Esophagus muscularis mucosa (tissue), 3 donors: ENCODE data around the gene RBBP4.

Source experiments
- POLR2A ChIP-seq: fragments of 450-650 bp; IDR thresholded peaks from one replicate; pipeline ENCODE4 v1.6.1; 2017; ENCODE audit warnings: antibody characterized with exemption, moderate library complexity, mild to moderate bottlenecking, low read depth
- TF ChIP-seq, protein P1 (sequence below), 3 experiments: fragments of 200-600 bp in 2 of 3; fragments of 450-650 bp in 1 of 3; sonication (generic) in 2 of 3; IDR thresholded peaks; one replicate each; pipeline ENCODE4 v1.5.1; 2017 to 2019; ENCODE audit warnings: antibody characterized with exemption in 3 of 3, mild to moderate bottlenecking in 2 of 3, moderate library complexity in 1 of 3

DNA sequence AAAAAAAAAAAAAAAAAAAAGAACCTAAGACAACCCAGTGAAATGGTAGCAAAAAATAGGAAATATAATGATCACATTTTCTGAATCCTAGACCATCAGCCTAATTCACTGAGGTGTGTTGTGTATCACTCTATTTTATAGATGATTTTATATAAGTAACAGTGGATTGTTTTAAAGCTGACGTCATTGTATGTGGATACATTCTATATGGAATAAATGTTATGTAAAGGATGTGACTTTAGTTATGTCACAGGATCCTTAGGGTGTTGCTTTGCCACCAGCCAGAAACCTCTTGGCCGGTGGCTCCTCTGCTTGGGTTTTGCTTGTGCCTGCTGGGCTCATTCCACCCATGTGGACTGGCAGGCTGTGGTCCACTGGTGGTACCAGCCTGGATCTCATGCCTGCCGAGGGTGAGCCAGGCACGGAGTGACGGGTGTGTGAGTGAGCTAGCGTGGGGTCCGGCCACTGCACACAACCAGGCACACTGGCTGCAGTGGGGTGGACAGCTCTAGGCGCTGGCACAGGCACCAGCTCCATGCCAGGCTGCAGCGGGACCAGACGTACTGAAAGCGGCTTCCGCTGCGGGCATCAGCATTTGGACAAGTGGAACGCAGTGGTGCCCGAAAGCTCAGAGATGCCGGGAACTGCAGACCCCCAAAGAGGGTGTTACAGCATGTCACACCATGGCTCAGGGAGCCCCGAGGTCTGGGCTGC is 45.1 kb upstream of the RBBP4 start:
- TF ChIP-seq POLR2A = no peak
- TF ChIP-seq, protein P1, sequence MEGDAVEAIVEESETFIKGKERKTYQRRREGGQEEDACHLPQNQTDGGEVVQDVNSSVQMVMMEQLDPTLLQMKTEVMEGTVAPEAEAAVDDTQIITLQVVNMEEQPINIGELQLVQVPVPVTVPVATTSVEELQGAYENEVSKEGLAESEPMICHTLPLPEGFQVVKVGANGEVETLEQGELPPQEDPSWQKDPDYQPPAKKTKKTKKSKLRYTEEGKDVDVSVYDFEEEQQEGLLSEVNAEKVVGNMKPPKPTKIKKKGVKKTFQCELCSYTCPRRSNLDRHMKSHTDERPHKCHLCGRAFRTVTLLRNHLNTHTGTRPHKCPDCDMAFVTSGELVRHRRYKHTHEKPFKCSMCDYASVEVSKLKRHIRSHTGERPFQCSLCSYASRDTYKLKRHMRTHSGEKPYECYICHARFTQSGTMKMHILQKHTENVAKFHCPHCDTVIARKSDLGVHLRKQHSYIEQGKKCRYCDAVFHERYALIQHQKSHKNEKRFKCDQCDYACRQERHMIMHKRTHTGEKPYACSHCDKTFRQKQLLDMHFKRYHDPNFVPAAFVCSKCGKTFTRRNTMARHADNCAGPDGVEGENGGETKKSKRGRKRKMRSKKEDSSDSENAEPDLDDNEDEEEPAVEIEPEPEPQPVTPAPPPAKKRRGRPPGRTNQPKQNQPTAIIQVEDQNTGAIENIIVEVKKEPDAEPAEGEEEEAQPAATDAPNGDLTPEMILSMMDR (IDR thresholded peaks at IDR 0.05) = no peak
